Esophagus squamous epithelium (tissue), 5 donors: ENCODE data around the gene CTNNA1. TPM values are rescaled to one million over a fixed set of nuclear protein-coding genes. Genes with fewer than 3 reads are reported as not detected.

Experiments
- DNase-seq: peaks from one replicate; lab custom pipeline; 2025; lab: John Stamatoyannopoulos, UW
- H3K27ac ChIP-seq, 4 donors: fragments of 200-600 bp; sonication (generic); one replicate each; pipeline ENCODE4 v1.5.1; 2016 to 2019; ENCODE audit warnings: mild to moderate bottlenecking in 1 of 4
- H3K27me3 ChIP-seq, 4 donors: fragments of 200-600 bp; sonication (generic); 1 replicate in 3 of 4; 2 replicates in 1 of 4; pipeline versions ENCODE4 v1.5.1 to v1.6.0; 2017 to 2021; ENCODE audit warnings: antibody characterized with exemption in 1 of 4
- H3K36me3 ChIP-seq, 3 donors: fragments of 200-600 bp; sonication (generic); one replicate each; pipeline ENCODE4 v1.5.1; 2016 to 2019
- H3K4me1 ChIP-seq, 3 donors: fragments of 200-600 bp; sonication (generic); one replicate each; pipeline ENCODE4 v1.5.1; 2017 to 2019
- H3K4me3 ChIP-seq, 4 donors: fragments of 200-600 bp; sonication (generic); 1 replicate in 3 of 4; 2 replicates in 1 of 4; pipeline ENCODE4 v1.5.1; 2016 to 2019; ENCODE audit warnings: mild to moderate bottlenecking in 2 of 4, moderate library complexity in 1 of 4
- H3K9me3 ChIP-seq, 3 donors: fragments of 200-600 bp; sonication (generic); one replicate each; pipeline ENCODE4 v1.5.1; 2016 to 2019
- POLR2A ChIP-seq, 4 donors: fragments of 450-650 bp; IDR thresholded peaks; one replicate each; pipeline ENCODE4 v1.6.1; 2017; ENCODE audit warnings: antibody characterized with exemption in 4 of 4, mild to moderate bottlenecking in 4 of 4, moderate library complexity in 3 of 4
- WGBS, 2 donors: methylation state at CpG; one replicate each; pipeline ENCODE4 v1.1.5; 2018; 5-methylcytosine and 5-hydroxymethylcytosine counted together
- intact Hi-C: fragments of 100-400 bp; cut with DNase I; formaldehyde crosslinking; loops from one replicate; pipeline ENCODE4 v1.15.0; 2022
- total RNA-seq, 4 donors: library from RNA; depleted of rRNA; stranded (reverse); fragments of >200 nt; gene quantifications; one replicate each; pipeline ENCODE4 v1.1.0, GENCODE V29; 2016
- TF ChIP-seq, protein P1 (sequence below), 6 experiments: fragments of 450-650 bp in 4 of 6; fragments of 200-600 bp in 2 of 6; sonication (generic) in 2 of 6; IDR thresholded peaks; one replicate each; pipeline ENCODE4 v1.5.1; 2016 to 2019; ENCODE audit warnings: antibody characterized with exemption in 6 of 6, mild to moderate bottlenecking in 4 of 6, moderate library complexity in 4 of 6
- donor health status: DM: yes; HTN: yes; CAD: no.

Gene CTNNA1
- total RNA-seq, 4 donors from 2014 or later = 293 to 393 (median 348) TPM

DNA sequence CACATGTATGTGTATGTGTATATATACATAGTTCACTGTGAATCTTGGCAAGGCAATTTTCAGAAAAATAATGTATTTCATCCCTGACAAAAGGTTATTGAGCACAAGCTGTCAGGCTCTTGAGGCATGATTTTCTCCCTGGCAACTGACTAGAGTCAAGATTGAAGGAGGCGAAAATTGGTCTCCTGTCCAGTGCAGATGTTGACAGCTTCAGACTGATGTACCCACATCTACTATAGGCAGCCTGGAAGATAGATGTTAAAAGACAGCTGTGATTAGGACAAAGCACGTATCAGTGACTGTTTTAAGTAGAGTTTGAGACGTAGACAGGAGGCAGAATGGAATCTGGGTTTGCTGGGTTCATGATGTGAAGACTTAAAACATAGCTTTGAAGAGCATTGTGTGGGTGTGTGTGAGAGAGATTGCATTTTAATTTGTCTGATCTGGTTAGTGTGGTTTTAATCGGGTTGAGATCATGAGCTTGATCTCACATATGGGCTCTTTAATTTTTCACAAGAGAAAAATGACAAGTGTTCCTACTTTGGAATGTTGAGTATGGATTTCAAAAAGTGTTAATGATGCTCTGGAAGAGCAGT, 39.1 kb downstream of the CTNNA1 start:
- intact Hi-C loops = no loop called here
- Histone ChIP-seq H3K4me1 (peaks cover 6 to 58% (median 10%) of the 10 kb centered on the region in 3 donors), H3K27me3 (no peaks in the 10 kb centered on the region), H3K9me3 (no peaks in the 10 kb centered on the region), H3K4me3 (no peak overlapping the region), H3K27ac (no peak overlapping the region), H3K36me3 (peaks cover 0 to 52% (median 0%) of the 10 kb centered on the region in 3 donors)
- DNase-seq = no peak
- TF ChIP-seq, protein P1, sequence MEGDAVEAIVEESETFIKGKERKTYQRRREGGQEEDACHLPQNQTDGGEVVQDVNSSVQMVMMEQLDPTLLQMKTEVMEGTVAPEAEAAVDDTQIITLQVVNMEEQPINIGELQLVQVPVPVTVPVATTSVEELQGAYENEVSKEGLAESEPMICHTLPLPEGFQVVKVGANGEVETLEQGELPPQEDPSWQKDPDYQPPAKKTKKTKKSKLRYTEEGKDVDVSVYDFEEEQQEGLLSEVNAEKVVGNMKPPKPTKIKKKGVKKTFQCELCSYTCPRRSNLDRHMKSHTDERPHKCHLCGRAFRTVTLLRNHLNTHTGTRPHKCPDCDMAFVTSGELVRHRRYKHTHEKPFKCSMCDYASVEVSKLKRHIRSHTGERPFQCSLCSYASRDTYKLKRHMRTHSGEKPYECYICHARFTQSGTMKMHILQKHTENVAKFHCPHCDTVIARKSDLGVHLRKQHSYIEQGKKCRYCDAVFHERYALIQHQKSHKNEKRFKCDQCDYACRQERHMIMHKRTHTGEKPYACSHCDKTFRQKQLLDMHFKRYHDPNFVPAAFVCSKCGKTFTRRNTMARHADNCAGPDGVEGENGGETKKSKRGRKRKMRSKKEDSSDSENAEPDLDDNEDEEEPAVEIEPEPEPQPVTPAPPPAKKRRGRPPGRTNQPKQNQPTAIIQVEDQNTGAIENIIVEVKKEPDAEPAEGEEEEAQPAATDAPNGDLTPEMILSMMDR (IDR thresholded peaks at IDR 0.05) = no peak
- TF ChIP-seq POLR2A (IDR thresholded peaks at IDR 0.05) = no peak
- WGBS, 2 donors = 55 to 58% methylated on average over 4 of the region's 4 CpGs

DNA sequence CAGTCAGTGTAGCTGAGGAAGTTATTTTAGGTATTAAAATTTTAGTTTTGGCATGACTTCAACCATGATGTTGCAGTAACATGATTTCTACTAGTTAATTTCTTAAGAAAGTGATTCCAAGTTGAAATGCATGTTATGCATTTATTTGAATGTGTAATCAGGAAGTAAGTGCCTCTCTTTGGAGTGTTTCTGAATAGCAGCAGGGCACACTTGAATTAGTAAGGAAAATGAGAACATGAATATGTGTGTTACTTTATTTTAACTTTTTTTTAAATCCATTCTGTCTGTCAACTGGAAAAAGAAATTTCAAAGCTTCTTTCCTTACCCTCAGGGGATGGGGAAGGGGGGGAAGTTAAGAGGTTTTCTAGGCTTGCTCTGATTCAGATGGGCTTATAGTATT, 40.4 kb downstream of the CTNNA1 start:
- TF ChIP-seq, protein P1 (IDR thresholded peaks at IDR 0.05) = no peak
- TF ChIP-seq POLR2A (IDR thresholded peaks at IDR 0.05) = no peak
- no peak overlapping the region for H3K27ac ChIP-seq
- DNase-seq = no peak
- peaks cover 0 to 41% (median 0%) of the 10 kb centered on the region in 3 donors for H3K36me3 ChIP-seq
- H3K4me3 ChIP-seq = no peak overlapping the region
- no peaks in the 10 kb centered on the region for H3K27me3 ChIP-seq
- no peaks in the 10 kb centered on the region for H3K9me3 ChIP-seq
- H3K4me1 ChIP-seq = peaks cover 6 to 61% (median 10%) of the 10 kb centered on the region in 3 donors
- intact Hi-C loops = no loop called here

DNA sequence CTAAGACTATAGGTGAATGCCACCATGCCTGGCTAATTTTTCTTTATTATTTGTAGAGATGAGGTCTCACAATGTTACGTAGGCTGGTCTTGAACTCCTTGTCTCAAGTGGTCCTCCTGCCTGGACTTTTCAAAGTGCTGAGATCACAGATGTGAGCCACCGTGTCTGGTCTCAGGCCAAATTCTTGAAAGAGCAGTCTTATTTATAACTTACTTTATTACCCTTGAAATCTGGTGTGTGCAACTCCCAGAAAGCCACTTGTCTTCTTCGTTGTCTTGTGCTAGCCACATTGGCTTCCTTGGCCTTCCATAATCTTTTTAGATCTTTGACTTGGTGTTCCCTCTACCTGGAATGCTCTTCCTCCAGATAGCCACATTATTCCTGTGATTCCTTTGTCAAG, 50.1 kb downstream of the CTNNA1 start:
- Histone ChIP-seq H3K27me3 (no peaks in the 10 kb centered on the region), H3K4me3 (no peak overlapping the region), H3K9me3 (no peaks in the 10 kb centered on the region), H3K36me3 (peaks cover 0 to 52% (median 0%) of the 10 kb centered on the region in 3 donors), H3K4me1 (peaks cover 0 to 19% (median 0%) of the 10 kb centered on the region in 3 donors), H3K27ac (no peak overlapping the region)
- no peak for DNase-seq
- 86 to 89% methylated on average over 3 of the region's 3 CpGs for WGBS, 2 donors
- intact Hi-C loops = no loop called here
- no peak for TF ChIP-seq POLR2A (IDR thresholded peaks at IDR 0.05)
- TF ChIP-seq, protein P1 (IDR thresholded peaks at IDR 0.05) = no peak

DNA sequence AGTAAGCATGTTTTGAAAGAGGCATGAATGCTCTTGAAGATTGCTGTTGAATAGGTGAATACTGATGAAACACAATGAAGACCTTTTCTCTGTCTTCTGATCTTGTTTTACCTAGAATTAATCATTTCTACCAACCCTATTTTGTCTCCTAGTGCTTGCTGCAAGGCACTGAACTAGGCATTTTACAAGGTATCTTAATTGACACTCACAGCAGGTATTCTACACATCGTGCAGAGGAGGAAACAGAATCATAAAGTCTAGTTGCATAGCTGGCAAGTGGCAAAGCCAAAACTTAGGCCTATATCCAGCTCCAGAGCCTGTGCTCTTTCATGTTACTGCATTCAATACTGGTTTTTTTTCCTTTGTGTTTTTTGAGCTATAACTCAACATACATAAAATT, 50.7 kb downstream of the CTNNA1 start:
- no peak for DNase-seq
- intact Hi-C loops = no loop called here
- WGBS, 2 donors = 65 to 94% methylated on average over 1 of the region's 1 CpG

DNA sequence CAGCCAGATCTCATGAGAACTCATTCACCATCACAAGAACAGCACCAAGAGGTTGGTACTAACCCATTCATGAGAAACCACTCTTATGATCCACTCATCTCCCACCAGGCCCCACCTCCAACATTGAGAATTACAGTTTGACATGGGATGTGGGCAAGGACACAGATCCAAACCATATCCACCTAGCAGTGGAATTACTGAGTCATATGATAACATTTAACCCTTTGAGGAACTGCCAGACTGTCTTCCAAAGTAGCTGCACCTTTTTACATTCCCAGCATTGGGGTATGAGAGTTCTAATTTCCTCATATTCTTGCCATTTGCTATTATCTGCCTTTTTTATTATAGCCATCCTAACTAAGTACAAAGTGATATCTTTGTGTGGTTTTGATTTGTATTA, 51.9 kb downstream of the CTNNA1 start:
- intact Hi-C loops = no loop called here
- TF ChIP-seq POLR2A (IDR thresholded peaks at IDR 0.05) = no peak
- TF ChIP-seq, protein P1 (IDR thresholded peaks at IDR 0.05) = no peak
- Histone ChIP-seq H3K27ac (no peak overlapping the region), H3K9me3 (no peaks in the 10 kb centered on the region), H3K4me3 (no peak overlapping the region), H3K27me3 (no peaks in the 10 kb centered on the region), H3K4me1 (peaks cover 0 to 27% (median 0%) of the 10 kb centered on the region in 3 donors), H3K36me3 (peaks cover 0 to 52% (median 0%) of the 10 kb centered on the region in 3 donors)
- DNase-seq = no peak

More for the DNA sequence above, 50.7 kb downstream of the CTNNA1 start:
- TF ChIP-seq, protein P1 (IDR thresholded peaks at IDR 0.05) = no peak
- TF ChIP-seq POLR2A (IDR thresholded peaks at IDR 0.05) = no peak
- Histone ChIP-seq H3K9me3 (no peaks in the 10 kb centered on the region), H3K27ac (no peak overlapping the region), H3K27me3 (no peaks in the 10 kb centered on the region), H3K36me3 (peaks cover 0 to 55% (median 0%) of the 10 kb centered on the region in 3 donors), H3K4me1 (peaks cover 0 to 19% (median 0%) of the 10 kb centered on the region in 3 donors), H3K4me3 (no peak overlapping the region)
